MCF 10A (cell line): ENCODE data around the gene SHROOM3. TPM values are rescaled to one million over a fixed set of nuclear protein-coding genes. Genes with fewer than 3 reads are reported as not detected.

Experiments used
- BruUV-seq: library from RNA; stranded (reverse); fragments of 400-500 nt; replicated peaks from 2 replicates; lab custom pipeline; 2021; lab: Mats Ljungman, UMichigan
- CTCF ChIA-PET: fragments of 300-600 bp; sonication (Branson Sonifier 250); formaldehyde crosslinking; extraction: SDS; loops from one replicate; lab custom pipeline; 2021; ENCODE audit warnings: antibody characterized with exemption, inconsistent platforms; lab: Yijun Ruan, JAX
- POLR2A ChIA-PET: fragments of 300-600, 350-650 bp; sonication (Branson Sonifier 250); formaldehyde crosslinking; extraction: SDS; loops from one replicate; lab custom pipeline; 2020; ENCODE audit warnings: antibody characterized with exemption, inconsistent platforms; lab: Yijun Ruan, JAX
- DNase-seq: peaks from one replicate; pipeline ENCODE4 v3.0.0-alpha.2; 2018; ENCODE audit not compliant: unreplicated experiment
- H3K27ac Mint-ChIP-seq: one replicate; pipeline ENCODE4 v1.8.0; 2022; ENCODE audit warnings: mild to moderate bottlenecking, low read depth, mixed read lengths; ENCODE audit not compliant: unreplicated experiment
- H3K27me3 Mint-ChIP-seq: one replicate; pipeline ENCODE4 v1.8.0; 2022; ENCODE audit warnings: mixed read lengths; ENCODE audit not compliant: insufficient read depth, unreplicated experiment
- H3K36me3 Mint-ChIP-seq: one replicate; pipeline ENCODE4 v1.8.0; 2022; ENCODE audit warnings: mild to moderate bottlenecking, moderate library complexity, mixed read lengths; ENCODE audit not compliant: insufficient read depth, unreplicated experiment
- H3K4me1 Mint-ChIP-seq: one replicate; pipeline ENCODE4 v1.8.0; 2022; ENCODE audit warnings: mixed read lengths; ENCODE audit not compliant: insufficient read depth, unreplicated experiment
- H3K4me3 Mint-ChIP-seq: one replicate; pipeline ENCODE4 v1.8.0; 2022; ENCODE audit warnings: mild to moderate bottlenecking, moderate library complexity, mixed read lengths; ENCODE audit not compliant: unreplicated experiment
- H3K9me3 Mint-ChIP-seq: one replicate; pipeline ENCODE4 v1.8.0; 2022; ENCODE audit warnings: mixed read lengths; ENCODE audit not compliant: unreplicated experiment
- intact Hi-C: fragments of 100-400 bp; cut with micrococcal nuclease; formaldehyde crosslinking; loops from 2 replicates; pipeline ENCODE4 v1.14.1; 2022
- total RNA-seq: library from RNA; stranded (reverse); gene quantifications from 2 replicates; pipeline ENCODE4 v1.2.3, GENCODE V29; 2022
- TF ChIP-seq, protein P1 (sequence below): fragments of 200-600 bp; IDR thresholded peaks from one replicate; pipeline ENCODE4 v1.8.0; 2022; ENCODE audit warnings: antibody characterized with exemption, mild to moderate bottlenecking; ENCODE audit not compliant: unreplicated experiment

The SHROOM3 gene
- total RNA-seq, 1 experiment from 2014 or later = 20.7 TPM

DNA sequence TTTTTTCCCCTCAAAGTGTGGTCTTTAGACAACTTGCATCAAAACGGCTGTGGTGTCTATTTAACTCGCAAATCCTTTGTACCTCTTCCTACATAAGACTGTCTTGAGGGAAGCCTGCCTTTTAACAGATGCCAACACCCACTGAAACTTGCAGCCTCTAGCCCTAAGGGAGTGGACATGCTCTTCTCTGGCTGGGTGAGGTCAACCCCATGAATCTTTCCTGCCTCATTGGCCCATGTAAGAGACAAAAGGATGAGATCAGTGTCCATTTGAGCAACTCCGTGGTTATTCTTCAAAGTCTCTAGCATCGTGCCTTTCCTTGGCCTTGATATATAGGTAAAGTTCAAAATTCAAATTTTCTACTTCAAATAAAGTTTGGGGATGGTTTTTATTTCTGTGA, 134.7 kb downstream of the SHROOM3 start:
- peaks cover 20% of the 10 kb centered on the region for H3K4me1 Mint-ChIP-seq
- H3K9me3 Mint-ChIP-seq = no peaks in the 10 kb centered on the region
- POLR2A ChIA-PET = interaction anchor here (0.6 kb wide), 1 partner anchor 74 kb away, joined by 3 read pairs; no protein-coding TSS in a partner anchor

DNA sequence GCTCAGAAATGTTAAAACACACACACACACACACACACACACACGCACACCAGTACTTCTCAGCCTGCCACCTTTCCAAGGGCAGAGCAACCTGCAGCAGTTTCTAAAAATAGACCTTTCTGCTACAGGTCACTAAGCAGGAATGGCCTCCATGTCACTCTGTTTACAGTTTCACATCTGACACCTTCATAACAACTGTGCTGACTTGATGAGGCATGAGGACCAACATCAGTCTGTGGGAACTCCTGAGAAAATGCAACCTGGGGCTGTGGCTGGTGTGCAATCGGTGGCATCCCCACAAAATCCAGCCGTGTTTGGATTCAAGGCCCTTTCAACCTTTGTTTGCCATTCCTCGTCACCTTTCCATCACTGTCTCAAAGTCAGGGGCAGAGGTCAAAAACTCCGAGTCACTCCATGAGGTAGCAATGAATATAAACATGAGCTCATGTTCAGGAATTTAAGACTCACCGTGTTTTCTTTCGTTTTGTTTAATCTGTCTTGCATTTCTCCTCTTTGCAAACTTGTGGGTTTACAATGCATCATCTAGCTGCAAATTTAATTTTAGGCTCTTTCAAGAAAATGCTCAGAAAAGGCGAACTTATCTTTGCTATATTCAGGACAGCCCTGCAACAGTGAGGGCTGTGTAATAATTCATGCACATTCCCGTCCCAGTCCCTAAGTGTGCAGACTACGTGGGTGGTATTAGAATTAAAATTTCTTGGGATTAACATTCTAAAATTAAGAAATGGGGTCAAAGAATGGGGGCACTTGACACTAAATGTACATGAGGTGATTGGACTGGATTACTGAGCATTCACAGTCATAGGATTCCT, 135.3 kb downstream of the SHROOM3 start:
- no peaks in the 10 kb centered on the region for H3K9me3 Mint-ChIP-seq

More for the DNA sequence above, 134.7 kb downstream of the SHROOM3 start:
- BruUV-seq = no TSS peak
- TF ChIP-seq, protein P1, sequence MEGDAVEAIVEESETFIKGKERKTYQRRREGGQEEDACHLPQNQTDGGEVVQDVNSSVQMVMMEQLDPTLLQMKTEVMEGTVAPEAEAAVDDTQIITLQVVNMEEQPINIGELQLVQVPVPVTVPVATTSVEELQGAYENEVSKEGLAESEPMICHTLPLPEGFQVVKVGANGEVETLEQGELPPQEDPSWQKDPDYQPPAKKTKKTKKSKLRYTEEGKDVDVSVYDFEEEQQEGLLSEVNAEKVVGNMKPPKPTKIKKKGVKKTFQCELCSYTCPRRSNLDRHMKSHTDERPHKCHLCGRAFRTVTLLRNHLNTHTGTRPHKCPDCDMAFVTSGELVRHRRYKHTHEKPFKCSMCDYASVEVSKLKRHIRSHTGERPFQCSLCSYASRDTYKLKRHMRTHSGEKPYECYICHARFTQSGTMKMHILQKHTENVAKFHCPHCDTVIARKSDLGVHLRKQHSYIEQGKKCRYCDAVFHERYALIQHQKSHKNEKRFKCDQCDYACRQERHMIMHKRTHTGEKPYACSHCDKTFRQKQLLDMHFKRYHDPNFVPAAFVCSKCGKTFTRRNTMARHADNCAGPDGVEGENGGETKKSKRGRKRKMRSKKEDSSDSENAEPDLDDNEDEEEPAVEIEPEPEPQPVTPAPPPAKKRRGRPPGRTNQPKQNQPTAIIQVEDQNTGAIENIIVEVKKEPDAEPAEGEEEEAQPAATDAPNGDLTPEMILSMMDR = no peak
- no peak for DNase-seq
- H3K27ac Mint-ChIP-seq = no peak overlapping the region
- intact Hi-C loops = no loop called here
- no peaks in the 10 kb centered on the region for H3K27me3 Mint-ChIP-seq
- H3K36me3 Mint-ChIP-seq = no peaks in the 10 kb centered on the region
- CTCF ChIA-PET = no interaction called here
- no peak overlapping the region for H3K4me3 Mint-ChIP-seq

DNA sequence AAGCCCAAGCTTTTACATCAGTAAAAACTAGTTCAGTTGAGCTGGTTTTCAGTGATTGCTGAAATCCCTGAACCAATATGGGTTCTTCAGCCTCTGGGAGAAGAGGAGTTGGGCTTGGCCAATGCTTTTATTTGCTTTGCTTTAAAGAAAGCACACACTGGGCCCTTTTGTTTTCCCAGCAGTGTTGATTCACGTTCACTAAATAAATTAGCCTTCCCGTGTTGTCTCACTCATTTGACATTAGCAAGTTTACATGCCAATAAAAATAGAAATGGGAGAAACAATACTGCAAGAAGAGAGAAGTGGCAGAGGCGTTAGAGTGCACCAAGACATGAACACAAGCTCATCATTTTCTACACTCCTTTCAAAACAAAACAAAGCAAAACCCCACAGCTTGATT, 136.2 kb downstream of the SHROOM3 start:
- no peaks in the 10 kb centered on the region for H3K27me3 Mint-ChIP-seq
- H3K4me1 Mint-ChIP-seq = peaks cover 20% of the 10 kb centered on the region
- no TSS peak for BruUV-seq
- POLR2A ChIA-PET = interaction anchor here (0.5 to 1.1 kb wide), 3 partner anchors 14 to 41 kb away, joined by 3 read pairs; no protein-coding TSS in a partner anchor
- TF ChIP-seq, protein P1 = no peak
- no peak overlapping the region for H3K27ac Mint-ChIP-seq
- intact Hi-C loops = no loop called here
- H3K4me3 Mint-ChIP-seq = no peak overlapping the region
- H3K36me3 Mint-ChIP-seq = no peaks in the 10 kb centered on the region
- CTCF ChIA-PET = interaction anchor here (0.7 kb wide), 1 partner anchor 679 kb away, joined by 3 read pairs; no protein-coding TSS in a partner anchor
- no peaks in the 10 kb centered on the region for H3K9me3 Mint-ChIP-seq
- no peak for DNase-seq

More for the DNA sequence above, 135.3 kb downstream of the SHROOM3 start:
- no peak overlapping the region for H3K27ac Mint-ChIP-seq
- POLR2A ChIA-PET = interaction anchor here (0.6 to 1.1 kb wide), 3 partner anchors 15 to 74 kb away, joined by 3 read pairs; no protein-coding TSS in a partner anchor
- peaks cover 20% of the 10 kb centered on the region for H3K4me1 Mint-ChIP-seq
- intact Hi-C loops = no loop called here
- DNase-seq = peak; percentile 30
- H3K27me3 Mint-ChIP-seq = no peaks in the 10 kb centered on the region
- TF ChIP-seq, protein P1 = no peak
- CTCF ChIA-PET = interaction anchor here (0.7 kb wide), 1 partner anchor 678 kb away, joined by 3 read pairs; no protein-coding TSS in a partner anchor
- BruUV-seq = no TSS peak
- H3K36me3 Mint-ChIP-seq = no peaks in the 10 kb centered on the region
- H3K4me3 Mint-ChIP-seq = no peak overlapping the region

DNA sequence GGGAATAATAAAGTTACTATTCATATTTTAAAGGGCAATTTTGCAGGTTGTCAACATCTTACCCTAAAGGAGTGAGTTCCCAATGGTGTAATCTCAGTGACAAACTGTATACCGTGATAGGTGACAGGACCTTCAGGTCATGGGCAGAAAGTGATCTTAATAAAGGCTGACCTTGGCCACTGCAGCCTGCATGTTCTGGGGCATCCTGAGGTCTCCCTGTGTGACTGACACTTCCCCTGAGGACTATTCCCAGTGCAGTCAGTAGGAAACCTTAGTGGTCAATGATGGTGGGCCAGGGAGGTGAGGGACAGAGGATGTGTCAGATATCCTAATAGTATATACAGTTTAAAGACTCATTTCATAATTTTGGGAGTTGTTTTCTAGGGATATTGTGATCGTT, 137.2 kb downstream of the SHROOM3 start:
- no peak for DNase-seq
- H3K27me3 Mint-ChIP-seq = no peaks in the 10 kb centered on the region
- ChIA-PET CTCF (no interaction called here), POLR2A (no interaction called here)
- peaks cover 20% of the 10 kb centered on the region for H3K4me1 Mint-ChIP-seq
- BruUV-seq = no TSS peak
- peak overlapping the region; percentile 33 for H3K27ac Mint-ChIP-seq
- H3K4me3 Mint-ChIP-seq = no peak overlapping the region
- H3K9me3 Mint-ChIP-seq = no peaks in the 10 kb centered on the region
- H3K36me3 Mint-ChIP-seq = no peaks in the 10 kb centered on the region
- intact Hi-C loops = no loop called here
- TF ChIP-seq, protein P1 = no peak
